ENCODE measurements around the gene ADNP. TPM values are rescaled to one million over a fixed set of nuclear protein-coding genes. Genes with fewer than 3 reads are reported as not detected.

ADNP gene
- polyA plus RNA-seq, 2 of the 4 experiments (the other 2 are of a cell fraction), result 36.7 to 37.2 TPM

DNA sequence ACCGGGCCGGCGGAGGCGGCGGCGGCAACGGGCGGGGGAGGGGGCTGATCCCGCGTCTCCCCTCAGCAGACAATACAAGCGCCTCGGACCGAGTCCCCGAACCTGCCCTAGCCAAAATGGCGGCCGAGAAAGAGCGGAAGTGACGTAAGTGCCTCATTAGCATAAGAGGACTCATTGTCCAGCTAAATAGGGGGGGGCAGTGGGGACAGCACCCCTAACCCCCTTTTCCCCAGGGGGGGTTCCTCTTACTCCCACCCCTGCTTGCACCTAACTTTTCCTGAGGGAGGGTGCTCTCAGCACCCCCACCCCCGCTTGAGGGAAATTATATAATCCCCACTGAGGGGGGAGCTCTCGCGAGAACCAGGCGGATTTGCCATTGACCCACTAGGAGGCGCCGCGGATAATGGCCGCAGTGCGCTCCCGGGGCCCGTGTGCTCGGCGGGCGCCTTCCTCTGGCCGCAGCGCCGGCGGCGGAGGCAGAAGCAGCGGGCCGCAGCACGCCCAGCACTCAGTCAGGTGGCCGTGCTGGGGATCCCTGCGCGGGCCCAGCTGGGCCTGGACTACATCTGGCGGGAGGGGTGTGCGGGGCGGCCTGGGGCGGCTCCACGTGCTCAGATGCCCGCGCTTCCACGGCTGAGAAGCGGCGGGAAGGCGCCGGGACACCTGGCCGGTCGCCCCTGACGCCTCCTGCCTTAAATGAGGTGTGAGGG, at the start of gene ADNP (continued):
- peak; percentile 54 for TF ChIP-seq CTCF (IDR thresholded peaks at IDR 0.05)
- peak; percentile 98 for TF ChIP-seq HOXB13 (CRISPR knock-in tag; IDR thresholded peaks at IDR 0.05; ENCODE audit: low read depth)
- TF ChIP-seq POLR2A (IDR thresholded peaks at IDR 0.05; ENCODE audit: low read length), result peak; percentile 54
- TF ChIP-seq NPAS2 (CRISPR knock-in tag; IDR thresholded peaks at IDR 0.05; ENCODE audit: borderline replicate concordance), result peak; percentile 60; the same call in 1 of the 2 replicates
- TF ChIP-seq ATOH8 (CRISPR knock-in tag; IDR thresholded peaks at IDR 0.05; ENCODE audit: low read depth), result peak; percentile 98
- no peak for TF ChIP-seq KDM1A (IDR thresholded peaks at IDR 0.05; ENCODE audit: low read depth)
- peak; percentile 85 for TF ChIP-seq PBX3 (IDR thresholded peaks at IDR 0.05)
- peak; percentile 96 for TF ChIP-seq CHD2 (IDR thresholded peaks at IDR 0.05; ENCODE audit: low read length, partially characterized antibody)
- TF ChIP-seq RARB (CRISPR knock-in tag; IDR thresholded peaks at IDR 0.05), result peak; percentile 70; the same call in 1 of the 2 replicates
- peak; percentile 87 for TF ChIP-seq FOXS1 (CRISPR knock-in tag; IDR thresholded peaks at IDR 0.05)
- TF ChIP-seq, protein P1, sequence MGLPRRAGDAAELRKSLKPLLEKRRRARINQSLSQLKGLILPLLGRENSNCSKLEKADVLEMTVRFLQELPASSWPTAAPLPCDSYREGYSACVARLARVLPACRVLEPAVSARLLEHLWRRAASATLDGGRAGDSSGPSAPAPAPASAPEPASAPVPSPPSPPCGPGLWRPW (IDR thresholded peaks at IDR 0.05), result no peak
- TF ChIP-seq MAX (IDR thresholded peaks at IDR 0.05), result peak; percentile 99
- TF ChIP-seq RNF2 (IDR thresholded peaks at IDR 0.05; ENCODE audit: borderline replicate concordance, low read depth), result no peak; the same call in 1 of the 2 replicates
- TF ChIP-seq HOXB5 (CRISPR knock-in tag; IDR thresholded peaks at IDR 0.05), result peak; percentile 96
- TF ChIP-seq FOSL2 (IDR thresholded peaks at IDR 0.05), result no peak
- TF ChIP-seq FOSL2 (CRISPR knock-in tag; IDR thresholded peaks at IDR 0.05), result 0 out of 2 replicates have a peak, but pooled peaks have one; percentile 27

- ChIA-PET CTCF (interaction anchor here (0.9 to 20.8 kb wide), 19 partner anchors 8 to 1103 kb away, joined by 3 to 565 read pairs (median 6); partner anchors contain the start of gene ADNP), POLR2A (interaction anchor here (0.9 to 1.0 kb wide), 2 partner anchors 22 to 49 kb away, joined by 5 read pairs; partner anchors contain the start of genes ADNP, DPM1 and MOCS3)
- H3K9me3 ChIP-seq, result no peaks in the 10 kb centered on the region
- no peak overlapping the region for H3K4me3 ChIP-seq
- H3K4me1 ChIP-seq, result peaks cover 41% of the 10 kb centered on the region
- peak; percentile 78 to 79 for ATAC-seq
- DNase-seq (ENCODE audit: low read depth in 1 of 2, low spot score in 1 of 2), result peak; percentile 82 to 88
- peak overlapping the region; percentile 64 to 83 for H3K27ac ChIP-seq
- 9% methylated on average over 8 of the region's 8 CpGs for WGBS (ENCODE audit: missing lambda C conversion rate)
- no peak for FAIRE-seq
- peak overlapping the region; percentile 48 for H3K4me2 ChIP-seq
- TF ChIP-seq EHF (CRISPR knock-in tag; IDR thresholded peaks at IDR 0.05) (no peak), POLR2A (IDR thresholded peaks at IDR 0.05; ENCODE audit: low read length) (no peak), FOSL2 (IDR thresholded peaks at IDR 0.05) (peak; percentile 81), FOSL2 (CRISPR knock-in tag; IDR thresholded peaks at IDR 0.05) (peak; percentile 98), E2F6 (IDR thresholded peaks at IDR 0.05; ENCODE audit: borderline replicate concordance, low read depth) (no peak), JUNB (IDR thresholded peaks at IDR 0.05) (peak; percentile 88), HOXA7 (CRISPR knock-in tag; IDR thresholded peaks at IDR 0.05) (no peak), BHLHE40 (IDR thresholded peaks at IDR 0.05; ENCODE audit: low read depth, low read length) (no peak), RAD21 (conservative IDR thresholded peaks at IDR 0.05 in 1 of 2, IDR thresholded peaks at IDR 0.05 in 1 of 2) (no peak), ATOH8 (CRISPR knock-in tag; IDR thresholded peaks at IDR 0.05; ENCODE audit: low read depth) (no peak), CBX8 (IDR thresholded peaks at IDR 0.05) (no peak), SREBF2 (IDR thresholded peaks at IDR 0.05) (no peak), SMC3 (IDR thresholded peaks at IDR 0.05) (no peak)
- TF ChIP-seq, protein P2, sequence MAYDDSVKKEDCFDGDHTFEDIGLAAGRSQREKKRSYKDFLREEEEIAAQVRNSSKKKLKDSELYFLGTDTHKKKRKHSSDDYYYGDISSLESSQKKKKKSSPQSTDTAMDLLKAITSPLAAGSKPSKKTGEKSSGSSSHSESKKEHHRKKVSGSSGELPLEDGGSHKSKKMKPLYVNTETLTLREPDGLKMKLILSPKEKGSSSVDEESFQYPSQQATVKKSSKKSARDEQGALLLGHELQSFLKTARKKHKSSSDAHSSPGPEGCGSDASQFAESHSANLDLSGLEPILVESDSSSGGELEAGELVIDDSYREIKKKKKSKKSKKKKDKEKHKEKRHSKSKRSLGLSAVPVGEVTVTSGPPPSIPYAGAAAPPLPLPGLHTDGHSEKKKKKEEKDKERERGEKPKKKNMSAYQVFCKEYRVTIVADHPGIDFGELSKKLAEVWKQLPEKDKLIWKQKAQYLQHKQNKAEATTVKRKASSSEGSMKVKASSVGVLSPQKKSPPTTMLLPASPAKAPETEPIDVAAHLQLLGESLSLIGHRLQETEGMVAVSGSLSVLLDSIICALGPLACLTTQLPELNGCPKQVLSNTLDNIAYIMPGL (CRISPR knock-in tag; IDR thresholded peaks at IDR 0.05; ENCODE audit: borderline replicate concordance), result no peak
- TF ChIP-seq, protein P3, sequence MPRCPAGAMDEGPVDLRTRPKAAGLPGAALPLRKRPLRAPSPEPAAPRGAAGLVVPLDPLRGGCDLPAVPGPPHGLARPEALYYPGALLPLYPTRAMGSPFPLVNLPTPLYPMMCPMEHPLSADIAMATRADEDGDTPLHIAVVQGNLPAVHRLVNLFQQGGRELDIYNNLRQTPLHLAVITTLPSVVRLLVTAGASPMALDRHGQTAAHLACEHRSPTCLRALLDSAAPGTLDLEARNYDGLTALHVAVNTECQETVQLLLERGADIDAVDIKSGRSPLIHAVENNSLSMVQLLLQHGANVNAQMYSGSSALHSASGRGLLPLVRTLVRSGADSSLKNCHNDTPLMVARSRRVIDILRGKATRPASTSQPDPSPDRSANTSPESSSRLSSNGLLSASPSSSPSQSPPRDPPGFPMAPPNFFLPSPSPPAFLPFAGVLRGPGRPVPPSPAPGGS (IDR thresholded peaks at IDR 0.05), result no peak
These were observed 48.9 kb upstream of the ADNP start for GRCh38 chr20:50980071-50980681.
